Keratinocyte (primary cell): ENCODE results near the gene OOSP2. TPM values are rescaled to one million over a fixed set of nuclear protein-coding genes. Genes with fewer than 3 reads are reported as not detected.

Experiments
- DNase-seq: peaks from one replicate; pipeline ENCODE4 v3.0.0-alpha.2; 2011; ENCODE audit warnings: low read depth, missing footprints, low spot score
- FAIRE-seq: peaks from 2 replicates; lab custom pipeline; 2011; peaks lifted over from hg19 to GRCh38; lab: Jason Lieb, UNC
- H2AFZ ChIP-seq: 2 replicates; pipeline ENCODE4 v1.6.0; 2012; ENCODE audit warnings: low read length, control low read depth, inconsistent platforms; ENCODE audit not compliant: control insufficient read depth
- H3K27ac ChIP-seq: 2 replicates; pipeline ENCODE4 v1.5.1; 2011; ENCODE audit warnings: low read length; ENCODE audit not compliant: control insufficient read depth, insufficient read depth
- H3K27me3 ChIP-seq: 3 replicates; pipeline ENCODE4 v1.6.0; 2011; ENCODE audit warnings: low read length; ENCODE audit not compliant: control insufficient read depth, insufficient read depth; ENCODE audit errors: extremely low read depth
- H3K36me3 ChIP-seq, 2 experiments: 2 replicates in 1 of 2; 3 replicates in 1 of 2; pipeline ENCODE4 v1.5.1; 2011; ENCODE audit warnings: low read length in 2 of 2, mild to moderate bottlenecking in 1 of 2; ENCODE audit not compliant: control insufficient read depth in 2 of 2, insufficient read depth in 2 of 2; ENCODE audit errors: extremely low read depth in 1 of 2
- H3K4me1 ChIP-seq: 3 replicates; pipeline ENCODE4 v1.5.1; 2011; ENCODE audit warnings: low read length; ENCODE audit not compliant: control insufficient read depth, insufficient read depth; ENCODE audit errors: extremely low read depth
- H3K4me2 ChIP-seq: 3 replicates; pipeline ENCODE4 v1.6.0; 2011; ENCODE audit warnings: low read depth, low read length; ENCODE audit not compliant: control insufficient read depth, insufficient read depth; ENCODE audit errors: extremely low read depth
- H3K4me3 ChIP-seq, 3 experiments: fragments of 200-600 bp in 1 of 3; sonication (generic) in 1 of 3; 2 replicates in 2 of 3; 3 replicates in 1 of 3; pipeline ENCODE4 v1.5.1; 2011 to 2016; ENCODE audit warnings: low read length in 3 of 3, mild to moderate bottlenecking in 3 of 3, control low read depth in 2 of 3, inconsistent platforms in 1 of 3, low read depth in 1 of 3, mixed read lengths in 1 of 3, mixed run types in 1 of 3, moderate library complexity in 1 of 3; ENCODE audit not compliant: control insufficient read depth in 2 of 3, insufficient read depth in 2 of 3; ENCODE audit errors: extremely low read depth in 1 of 3
- H3K79me2 ChIP-seq: 2 replicates; pipeline ENCODE4 v1.6.0; 2012; ENCODE audit warnings: low read length; ENCODE audit not compliant: control insufficient read depth, insufficient read depth
- H3K9ac ChIP-seq: 3 replicates; pipeline ENCODE4 v1.6.0; 2011; ENCODE audit warnings: low read length; ENCODE audit not compliant: control insufficient read depth, insufficient read depth; ENCODE audit errors: extremely low read depth
- H3K9me1 ChIP-seq: 3 replicates; pipeline ENCODE4 v1.6.0; 2011; ENCODE audit warnings: low read length; ENCODE audit not compliant: control insufficient read depth, insufficient read depth; ENCODE audit errors: extremely low read depth
- H3K9me3 ChIP-seq: 2 replicates; pipeline ENCODE4 v1.5.1; 2012; ENCODE audit warnings: low read depth, low read length; ENCODE audit not compliant: control insufficient read depth
- H4K20me1 ChIP-seq: 3 replicates; pipeline ENCODE4 v1.6.0; 2011; ENCODE audit warnings: low read length; ENCODE audit not compliant: control insufficient read depth, insufficient read depth; ENCODE audit errors: extremely low read depth
- EZH2 ChIP-seq: IDR thresholded peaks from one replicate; pipeline ENCODE4 v1.6.1; 2012; ENCODE audit warnings: inconsistent platforms, mild to moderate bottlenecking, low read length, moderate library complexity
- dilution Hi-C: fragments of 300-500 bp; cut with MboI; formaldehyde crosslinking; loops from one replicate; pipeline ENCODE4 v1.7.0; 2020; ENCODE audit warnings: low sequenced_read_pairs; ENCODE audit not compliant: extremely low pct_ligation_motif_present
- polyA plus RNA-seq, 5 experiments: library from polyadenylated mRNA; depleted of rRNA in 3 of 5; stranded (reverse) in 3 of 5; stranded (forward) in 1 of 5; unstranded in 1 of 5; fragments of >200 nt; gene quantifications; 1 replicate in 1 of 5; 2 replicates in 3 of 5; 3 replicates in 1 of 5; pipeline versions ENCODE4 v1.2.1 to v1.2.3, GENCODE V29; 2011 to 2012; ENCODE audit warnings: missing spikeins in 2 of 5, low read depth in 1 of 5, low replicate concordance in 1 of 5
- TF ChIP-seq, protein P1 (sequence below), 3 experiments: IDR thresholded peaks in 1 of 3; conservative IDR thresholded peaks in 1 of 3; optimal IDR thresholded peaks in 1 of 3; 2 replicates in 2 of 3; 3 replicates in 1 of 3; pipeline versions ENCODE3 to v1.5.1; 2011; ENCODE audit warnings: low read length in 3 of 3, mild to moderate bottlenecking in 3 of 3, moderate library complexity in 2 of 3, control low read depth in 1 of 3, inconsistent platforms in 1 of 3; ENCODE audit not compliant: insufficient read depth in 2 of 3; ENCODE audit errors: extremely low read depth in 1 of 3

The OOSP2 gene
- polyA plus RNA-seq, 1 donor (not counting 4 experiments of a cell fraction or from before 2014, with no cell fraction given): not detected

DNA sequence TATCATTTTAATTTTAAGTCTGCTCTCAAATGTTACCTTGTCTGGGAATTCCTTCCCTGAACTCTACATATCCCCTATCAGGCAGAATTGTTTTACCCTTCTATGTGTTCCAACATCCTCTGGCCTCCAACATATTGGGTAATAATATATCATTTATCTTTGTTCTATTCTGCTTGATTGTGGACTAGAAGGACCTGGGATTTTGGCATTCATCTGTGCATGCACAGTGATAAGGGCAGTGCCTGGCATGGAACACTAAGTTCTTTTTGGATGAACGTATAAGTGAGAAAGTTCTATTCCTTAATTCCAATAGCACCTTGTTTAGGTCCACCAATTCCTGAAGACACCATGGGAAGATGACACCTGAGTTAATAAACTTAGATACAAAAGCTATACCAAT is 47.0 kb downstream of the OOSP2 start:
- H3K79me2 ChIP-seq: no peaks in the 10 kb centered on the region

GRCh38 chr11:60088364-60088763 is 48.2 kb downstream of the OOSP2 start, which contains the start of gene MS4A2:
Gene MS4A2 (plus strand): TSS chr11:60088664. CDS start chr11:60088766, 102 bp downstream.
- no peaks in the 10 kb centered on the region for H3K27me3 ChIP-seq
- H4K20me1 ChIP-seq: no peaks in the 10 kb centered on the region
- H3K9me3 ChIP-seq: no peaks in the 10 kb centered on the region
- no peaks in the 10 kb centered on the region for H3K36me3 ChIP-seq
- H3K27ac ChIP-seq: no peak within 1 kb of the TSS
- DNase-seq: no peak
- no peak within 1 kb of the TSS for H2AFZ ChIP-seq
- no peak for TF ChIP-seq EZH2
- TF ChIP-seq, protein P1, sequence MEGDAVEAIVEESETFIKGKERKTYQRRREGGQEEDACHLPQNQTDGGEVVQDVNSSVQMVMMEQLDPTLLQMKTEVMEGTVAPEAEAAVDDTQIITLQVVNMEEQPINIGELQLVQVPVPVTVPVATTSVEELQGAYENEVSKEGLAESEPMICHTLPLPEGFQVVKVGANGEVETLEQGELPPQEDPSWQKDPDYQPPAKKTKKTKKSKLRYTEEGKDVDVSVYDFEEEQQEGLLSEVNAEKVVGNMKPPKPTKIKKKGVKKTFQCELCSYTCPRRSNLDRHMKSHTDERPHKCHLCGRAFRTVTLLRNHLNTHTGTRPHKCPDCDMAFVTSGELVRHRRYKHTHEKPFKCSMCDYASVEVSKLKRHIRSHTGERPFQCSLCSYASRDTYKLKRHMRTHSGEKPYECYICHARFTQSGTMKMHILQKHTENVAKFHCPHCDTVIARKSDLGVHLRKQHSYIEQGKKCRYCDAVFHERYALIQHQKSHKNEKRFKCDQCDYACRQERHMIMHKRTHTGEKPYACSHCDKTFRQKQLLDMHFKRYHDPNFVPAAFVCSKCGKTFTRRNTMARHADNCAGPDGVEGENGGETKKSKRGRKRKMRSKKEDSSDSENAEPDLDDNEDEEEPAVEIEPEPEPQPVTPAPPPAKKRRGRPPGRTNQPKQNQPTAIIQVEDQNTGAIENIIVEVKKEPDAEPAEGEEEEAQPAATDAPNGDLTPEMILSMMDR (optimal IDR thresholded peaks at IDR 0.05 in 1 of 3, IDR thresholded peaks at IDR 0.05 in 1 of 3, conservative IDR thresholded peaks at IDR 0.05 in 1 of 3; ENCODE audit: extremely low read depth in 1 of 3, insufficient read depth in 2 of 3, low read length in 3 of 3): no peak
- no peaks in the 10 kb centered on the region for H3K4me1 ChIP-seq
- H3K4me2 ChIP-seq: no peak within 1 kb of the TSS
- FAIRE-seq: no peak
- dilution Hi-C loops: no loop called here
- H3K4me3 ChIP-seq: no peak within 1 kb of the TSS
- no peaks in the 10 kb centered on the region for H3K9me1 ChIP-seq
- no peak within 1 kb of the TSS for H3K9ac ChIP-seq
- H3K79me2 ChIP-seq: no peaks in the 10 kb centered on the region

More for the DNA sequence above, 47.0 kb downstream of the OOSP2 start:
- H2AFZ ChIP-seq: no peak overlapping the region
- no peaks in the 10 kb centered on the region for H3K27me3 ChIP-seq
- H3K4me3 ChIP-seq: no peak overlapping the region
- dilution Hi-C loops: no loop called here
- H3K4me2 ChIP-seq: no peak overlapping the region
- H3K9me1 ChIP-seq: no peaks in the 10 kb centered on the region
- H3K9me3 ChIP-seq: no peaks in the 10 kb centered on the region
- DNase-seq (no peak), FAIRE-seq (no peak)
- no peak overlapping the region for H3K9ac ChIP-seq
- no peaks in the 10 kb centered on the region for H3K4me1 ChIP-seq
- no peaks in the 10 kb centered on the region for H3K36me3 ChIP-seq
- no peaks in the 10 kb centered on the region for H4K20me1 ChIP-seq
- no peak for TF ChIP-seq EZH2
- TF ChIP-seq, protein P1 (optimal IDR thresholded peaks at IDR 0.05 in 1 of 3, IDR thresholded peaks at IDR 0.05 in 1 of 3, conservative IDR thresholded peaks at IDR 0.05 in 1 of 3; ENCODE audit: extremely low read depth in 1 of 3, insufficient read depth in 2 of 3, low read length in 3 of 3): no peak
- H3K27ac ChIP-seq: no peak overlapping the region
